Inferior parietal cortex (tissue), 1 donor: Measurements from ENCODE around the gene SLC18A2.
A peak's percentile ranks its signal among the peaks of the same experiment; 100 is the strongest.

Source experiments
- DNase-seq: peaks from one replicate; pipeline ENCODE4 v3.0.0-alpha.2; 2016; ENCODE audit errors: extremely low spot score

Gene SLC18A2

DNA sequence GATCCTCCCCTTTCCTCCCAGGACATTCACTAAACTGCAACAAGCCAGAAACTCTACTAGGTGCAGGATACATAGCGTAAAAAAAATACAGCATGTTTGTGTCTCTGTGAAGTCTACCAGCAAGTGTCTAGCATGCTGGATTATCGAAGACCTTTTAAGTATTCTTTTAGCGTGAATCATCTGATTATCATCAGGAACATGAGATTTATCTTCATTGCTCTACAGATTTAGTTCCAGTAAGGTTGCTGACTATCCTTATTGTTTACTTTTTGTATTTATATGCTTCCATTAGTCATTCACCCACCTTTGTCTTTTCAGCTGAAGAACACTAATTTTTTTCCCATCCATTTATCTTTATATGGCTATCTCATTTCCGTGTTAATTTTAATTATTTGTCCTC is 71.5 kb downstream of the SLC18A2 start:
- no peak for DNase-seq

DNA sequence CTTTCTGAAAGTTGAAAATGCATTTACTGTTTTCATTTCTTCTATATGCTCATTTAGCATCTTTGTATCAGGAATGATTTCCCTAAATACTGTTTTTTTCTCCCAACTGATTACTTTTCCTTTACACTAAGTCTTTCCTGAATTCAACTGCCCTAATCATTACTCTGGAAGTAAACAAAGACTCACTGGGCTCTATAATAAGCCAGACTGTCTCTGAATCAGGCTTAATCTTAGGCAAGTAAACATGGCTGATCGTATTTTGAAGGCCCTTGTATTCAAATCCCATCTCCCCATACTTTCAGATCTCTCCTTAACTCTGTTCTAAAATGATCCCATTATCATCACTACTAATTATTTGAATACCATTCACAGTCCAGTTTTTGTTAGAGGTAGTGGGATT is 72.7 kb downstream of the SLC18A2 start:
- DNase-seq, result no peak

DNA sequence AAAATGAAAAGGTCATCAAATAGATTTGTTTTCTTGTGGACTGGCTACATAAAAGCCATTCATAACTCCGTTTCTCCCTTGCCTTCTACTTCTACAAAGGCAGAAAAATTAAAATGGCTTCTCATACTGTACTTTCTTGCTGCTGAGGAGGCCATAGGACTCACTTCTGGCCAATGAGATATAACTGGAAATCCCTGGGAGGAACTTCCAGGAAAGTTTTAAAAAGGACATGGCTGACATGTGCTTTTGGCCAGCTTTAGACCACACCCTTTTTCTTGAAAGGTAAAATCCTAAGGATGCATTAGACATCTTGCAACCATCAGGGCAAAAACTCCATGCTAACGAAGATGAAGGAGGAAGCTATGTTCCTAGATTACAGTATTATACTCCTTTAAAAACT is 75.8 kb downstream of the SLC18A2 start:
- DNase-seq, result no peak

DNA sequence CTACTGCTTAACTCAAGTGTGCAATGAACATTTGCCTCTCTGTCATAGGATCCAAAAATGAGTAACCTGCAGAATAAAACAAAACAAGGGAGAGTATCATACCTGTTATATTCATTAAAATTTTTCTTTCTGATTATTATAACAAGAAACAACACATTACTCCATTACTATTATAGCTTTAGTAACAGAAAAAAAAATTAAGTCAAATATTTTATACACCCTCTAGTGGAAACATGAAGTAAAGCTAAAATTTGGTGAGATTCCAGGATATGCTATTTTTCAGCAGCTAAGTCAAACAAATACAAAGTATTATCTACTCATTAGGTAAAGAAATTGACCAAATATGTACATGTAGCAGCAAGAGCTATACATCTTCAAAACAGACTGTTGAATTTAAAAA is 78.0 kb downstream of the SLC18A2 start:
- DNase-seq, result no peak

- peak; percentile 65 for DNase-seq
Observed at GRCh38 chr10:117320050-117320665, 79.2 kb downstream of the SLC18A2 start.

- no peak for DNase-seq
Observed at GRCh38 chr10:117322260-117322659, 81.3 kb downstream of the SLC18A2 start.

- DNase-seq, result no peak
Observed at GRCh38 chr10:117324367-117324766, 83.5 kb downstream of the SLC18A2 start.

- DNase-seq, result no peak
Observed at GRCh38 chr10:117327262-117327661, 86.3 kb downstream of the SLC18A2 start.
